NCI-H526 (cell line): Measurements from ENCODE around the gene SCAPER.
"Not testable (repeated sequence)": the region's sequence is repeated elsewhere in the genome, so short reads cannot be mapped to it uniquely, and the experiment has no call there.

Experiments
- DNase-seq, 2 experiments: peaks; one replicate each; lab custom pipeline; 2025; lab: John Stamatoyannopoulos, UW

The SCAPER gene

DNA sequence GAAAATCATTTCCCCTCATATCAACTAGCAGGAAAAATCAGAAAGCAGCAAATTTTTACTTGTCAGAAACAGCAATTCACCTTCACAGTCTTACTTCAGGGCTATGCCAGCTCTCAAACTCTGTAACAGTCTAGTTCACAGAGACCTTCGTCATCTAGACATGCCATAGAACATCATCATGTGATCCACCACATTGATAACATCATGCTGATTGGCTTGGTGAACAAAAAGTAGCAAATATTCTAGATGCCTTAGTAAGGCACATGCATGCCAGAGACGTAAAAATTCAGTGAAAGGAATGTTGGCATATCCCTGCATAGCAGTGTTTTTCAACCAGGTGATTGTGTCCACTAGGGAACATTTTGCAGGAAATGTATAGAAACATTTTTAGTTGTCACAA, 8.6 kb upstream of the SCAPER start:
- DNase-seq: no peak

GRCh38 chr15:76912430-76912829, 7.3 kb upstream of the SCAPER start:
- no peak for DNase-seq

DNA sequence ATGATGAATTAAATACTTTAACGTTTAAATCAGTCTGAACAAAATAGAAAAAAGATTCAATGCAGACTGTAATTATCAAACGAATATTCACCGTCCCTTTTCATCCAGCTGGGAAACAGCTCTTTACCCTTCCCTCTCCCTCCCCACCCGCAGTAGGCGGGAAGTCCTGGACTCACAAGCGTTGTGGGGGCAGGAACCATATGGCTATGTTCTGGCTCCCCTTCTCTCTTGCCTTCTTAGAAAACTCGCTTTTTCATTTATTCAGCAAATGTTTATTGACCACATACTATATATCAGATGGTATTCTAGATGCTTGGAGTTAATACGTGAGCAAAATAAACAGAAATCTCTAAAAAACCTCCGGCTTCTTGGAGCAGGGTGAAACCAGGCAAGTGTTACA, 715 bp upstream of the SCAPER start:
- peak in 1 of 2 experiments; percentile 35 for DNase-seq

GRCh38 chr15:76904461-76905012, 603 bp downstream of the SCAPER start:
- peak in 1 of 2 experiments; percentile 59 for DNase-seq

- DNase-seq: peak; percentile 15 to 49
Measured at GRCh38 chr15:76903251-76903681, 1.9 kb downstream of the SCAPER start.

DNA sequence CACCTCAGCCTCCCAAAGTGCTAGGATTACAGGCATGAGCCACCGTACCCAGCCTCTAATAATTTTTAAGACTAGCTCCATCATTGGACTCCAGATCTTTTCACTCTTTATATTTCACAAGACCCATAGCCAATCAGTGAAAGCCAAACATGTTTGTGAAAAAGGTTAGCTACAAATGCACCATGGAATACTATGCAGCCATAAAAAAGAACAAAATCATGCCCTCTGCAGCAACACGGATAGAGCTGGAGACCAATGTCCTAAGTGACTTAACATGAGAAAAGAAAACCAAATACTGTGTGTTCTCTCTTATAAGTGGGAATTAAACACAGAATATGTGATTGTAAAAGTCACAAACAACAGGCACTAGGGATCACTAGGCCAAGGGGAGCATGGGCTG, 3.2 kb downstream of the SCAPER start:
- DNase-seq: no peak

GRCh38 chr15:76899931-76900310, 5.2 kb downstream of the SCAPER start:
- not testable (repeated sequence) for DNase-seq

- not testable (repeated sequence) for DNase-seq
Measured at GRCh38 chr15:76899176-76899930, 5.8 kb downstream of the SCAPER start.

DNA sequence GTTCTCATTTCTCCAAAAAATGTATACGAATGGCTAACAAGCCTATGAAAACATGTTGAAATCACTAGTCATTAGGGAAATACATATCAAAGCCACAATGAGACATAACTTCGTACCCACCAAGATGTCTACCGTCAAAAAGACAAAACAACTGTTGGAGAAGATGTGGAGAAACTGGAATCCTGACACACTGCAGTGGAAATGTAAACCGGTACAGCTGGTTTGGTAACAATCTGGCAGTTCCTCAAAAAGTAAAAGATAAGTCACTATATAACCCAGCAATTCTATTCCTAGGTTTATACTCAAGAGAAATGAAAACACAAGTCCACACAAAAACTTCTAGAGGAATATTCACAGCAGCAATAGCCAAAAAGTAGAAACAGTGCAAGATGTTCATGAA, 7.0 kb downstream of the SCAPER start:
- no peak for DNase-seq

GRCh38 chr15:76894174-76894573, 11.0 kb downstream of the SCAPER start:
- DNase-seq: no peak

DNA sequence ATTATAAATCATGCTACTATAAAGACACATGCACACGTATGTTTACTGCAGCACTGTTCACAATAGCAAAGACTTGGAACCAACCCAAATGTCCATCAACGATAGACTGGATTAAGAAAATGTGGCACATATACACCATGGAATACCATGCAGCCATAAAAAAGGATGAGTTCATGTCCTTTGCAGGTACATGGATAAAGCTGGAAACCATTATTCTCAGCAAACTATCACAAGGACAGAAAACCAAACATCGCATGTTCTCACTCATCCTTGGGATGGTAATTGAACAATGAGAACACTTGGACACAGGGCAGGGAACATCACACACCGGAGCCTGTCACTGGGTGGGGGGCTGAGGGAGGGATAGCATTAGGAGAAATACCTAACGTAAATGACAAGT, 12.3 kb downstream of the SCAPER start:
- DNase-seq: not testable (repeated sequence)

DNA sequence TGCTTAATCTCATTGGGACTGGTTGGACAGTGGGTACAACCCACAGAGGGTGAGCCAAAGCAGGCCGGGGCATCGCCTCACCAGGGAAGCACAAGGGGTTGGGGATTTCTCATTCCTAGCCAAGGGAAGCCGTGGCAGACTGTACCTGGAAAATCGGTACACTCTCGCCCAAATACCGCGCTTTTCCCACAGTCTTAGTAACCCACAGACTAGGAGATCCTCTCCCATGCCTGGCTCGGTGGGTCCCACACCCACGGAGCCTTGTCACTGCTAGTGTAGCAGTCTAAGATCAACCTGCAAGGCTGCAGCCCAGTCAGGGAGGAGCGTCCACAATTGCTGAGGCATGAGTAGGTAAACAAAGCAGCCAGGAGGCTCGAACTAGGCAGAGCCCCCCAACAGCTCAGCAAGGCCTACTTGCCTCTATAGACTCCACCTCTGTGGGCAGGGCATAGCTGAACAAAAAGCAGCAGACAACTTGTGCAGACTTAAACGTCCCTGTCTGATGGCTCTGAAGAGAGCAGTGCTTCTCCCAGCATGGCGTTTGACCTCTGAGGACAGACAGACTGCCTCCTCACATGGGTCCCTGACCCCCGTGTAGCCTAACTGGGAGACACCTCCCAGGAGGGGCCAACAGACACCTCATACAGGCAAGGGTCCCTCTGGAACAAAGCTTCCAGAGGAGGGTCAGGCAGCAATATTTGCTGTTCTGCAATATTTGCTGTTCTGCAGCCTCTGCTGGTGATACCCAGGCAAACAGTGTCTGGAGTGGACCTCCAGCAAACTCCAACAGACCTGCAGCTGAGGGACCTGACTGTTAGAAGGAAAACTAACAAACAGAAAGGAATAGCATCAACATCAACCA, 17.6 kb downstream of the SCAPER start:
- DNase-seq: not testable (repeated sequence)

DNA sequence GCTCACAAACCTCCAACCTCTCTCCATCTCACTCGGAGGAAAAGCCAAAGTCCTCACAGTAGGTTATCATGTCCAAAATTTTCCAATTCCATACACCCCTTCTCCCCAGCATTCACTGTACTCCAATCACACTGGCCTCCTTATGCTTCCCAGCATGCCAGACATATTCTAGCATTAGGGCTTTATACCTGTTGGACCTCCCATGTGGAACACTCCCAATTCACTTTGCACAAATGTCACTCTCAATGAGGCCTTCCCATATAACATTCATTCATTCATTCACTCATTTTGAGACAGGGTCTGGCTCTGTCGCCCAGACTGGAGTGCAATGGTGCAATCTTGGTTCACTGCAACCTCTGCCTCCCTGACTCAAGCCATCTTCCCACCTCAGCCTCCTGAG, 19.9 kb downstream of the SCAPER start:
- DNase-seq: no peak

GRCh38 chr15:76875911-76876310, 29.2 kb downstream of the SCAPER start:
- DNase-seq: no peak

DNA sequence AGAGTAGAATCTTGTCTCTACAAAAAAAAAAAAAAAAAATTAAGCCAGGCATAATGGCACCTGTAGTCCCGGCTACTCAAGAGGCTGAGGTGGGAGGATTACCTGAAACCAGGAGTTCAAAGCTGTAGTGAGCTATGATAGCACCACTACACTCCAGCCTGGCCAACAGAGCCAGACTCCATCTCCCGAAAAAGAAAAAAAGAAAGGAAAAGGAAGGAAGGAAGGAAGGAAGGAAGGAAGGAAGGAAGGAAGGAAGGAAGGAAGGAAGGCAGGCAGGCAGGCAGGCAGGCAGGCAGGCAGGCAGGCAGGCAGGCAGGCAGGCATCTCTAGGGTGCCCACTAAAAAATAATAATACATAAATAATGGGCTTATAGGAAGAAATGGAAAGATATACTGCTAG, 32.1 kb downstream of the SCAPER start:
- DNase-seq: not testable (repeated sequence)

DNA sequence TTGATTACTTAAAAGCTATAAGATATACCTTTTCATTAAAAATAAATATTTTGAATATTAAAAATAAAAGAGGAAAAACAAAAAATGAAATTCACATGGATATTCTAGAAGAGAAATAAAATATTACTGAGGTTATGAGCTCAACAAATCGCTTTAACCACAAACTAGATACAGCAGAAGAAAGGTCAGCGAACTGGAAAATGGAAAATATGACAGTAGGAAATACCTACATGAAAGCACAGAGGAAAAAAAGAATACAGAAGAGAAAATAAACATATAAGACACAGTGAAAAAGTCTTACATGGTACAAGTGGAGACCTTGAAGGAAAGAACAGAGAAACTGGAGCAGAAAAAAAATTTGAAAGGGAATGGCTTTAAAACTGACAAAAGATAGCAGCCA, 33.2 kb downstream of the SCAPER start:
- no peak for DNase-seq

DNA sequence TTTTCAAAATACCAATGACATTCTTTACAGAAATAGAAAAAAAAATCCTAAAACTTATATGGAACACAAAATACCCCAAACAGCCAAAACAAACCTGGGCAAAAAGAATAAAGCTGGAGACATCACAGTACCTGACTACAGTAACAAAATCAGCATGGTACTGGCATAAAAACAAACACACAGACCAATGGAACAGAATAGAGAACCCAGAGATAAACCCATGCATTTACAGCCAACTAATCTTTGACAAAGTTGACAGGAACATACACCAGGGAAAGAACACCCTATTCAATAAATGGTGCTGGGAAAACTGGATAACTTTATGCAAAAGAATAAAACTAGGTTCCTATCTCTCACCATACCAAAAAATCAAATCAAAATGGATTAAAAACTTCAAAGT, 36.4 kb downstream of the SCAPER start:
- no peak for DNase-seq

DNA sequence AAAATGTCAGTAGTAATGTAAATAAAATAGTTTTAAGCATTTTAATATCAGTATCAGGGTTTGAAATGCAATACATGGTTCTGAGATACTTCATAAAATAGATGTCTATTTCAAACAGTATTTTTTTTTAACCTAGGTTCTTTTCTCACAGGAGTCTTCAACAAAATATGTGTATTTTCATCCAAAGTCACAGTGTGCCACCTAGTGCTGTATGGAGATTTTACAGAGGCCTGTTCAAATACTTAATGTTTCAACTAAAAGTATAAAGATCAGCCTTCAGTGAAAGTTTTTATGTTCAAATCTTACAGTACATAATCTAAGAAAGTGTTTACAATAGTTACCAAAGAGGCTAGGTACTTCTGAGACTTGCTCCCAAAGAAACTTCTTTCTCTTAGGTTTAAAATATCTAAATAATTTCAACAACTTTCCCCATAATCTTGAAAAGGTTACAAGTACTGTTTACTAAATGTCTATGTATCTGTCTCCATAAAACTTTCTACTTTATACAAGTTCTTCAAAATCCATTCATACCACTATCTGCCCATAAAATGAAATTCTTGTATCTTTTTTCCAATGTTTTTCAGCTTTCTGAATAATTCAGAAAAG, 38.3 kb downstream of the SCAPER start:
- peak in 1 of 2 experiments; percentile 47 for DNase-seq

GRCh38 chr15:76866008-76866407, 39.1 kb downstream of the SCAPER start:
- DNase-seq: no peak

- no peak for DNase-seq
Measured at GRCh38 chr15:76865548-76865991, 39.6 kb downstream of the SCAPER start.

DNA sequence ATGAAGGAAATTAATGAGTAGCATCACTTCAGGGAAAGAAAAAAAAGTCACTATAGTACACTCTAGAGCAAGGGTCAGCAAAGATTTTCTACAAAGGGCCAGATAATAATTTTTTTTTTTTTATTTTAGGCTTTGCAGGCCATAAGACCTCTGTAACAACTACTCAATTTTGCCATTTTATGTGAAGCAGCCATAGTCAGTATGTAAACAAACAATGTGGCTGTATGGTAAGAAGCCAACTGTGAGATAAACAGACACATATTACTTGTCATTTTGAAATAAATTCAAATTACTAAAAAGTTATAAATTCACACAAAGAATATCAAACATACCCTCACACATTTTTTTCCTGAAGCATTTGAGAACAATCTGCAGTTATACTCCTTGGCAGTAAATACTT, 40.6 kb downstream of the SCAPER start:
- DNase-seq: no peak

DNA sequence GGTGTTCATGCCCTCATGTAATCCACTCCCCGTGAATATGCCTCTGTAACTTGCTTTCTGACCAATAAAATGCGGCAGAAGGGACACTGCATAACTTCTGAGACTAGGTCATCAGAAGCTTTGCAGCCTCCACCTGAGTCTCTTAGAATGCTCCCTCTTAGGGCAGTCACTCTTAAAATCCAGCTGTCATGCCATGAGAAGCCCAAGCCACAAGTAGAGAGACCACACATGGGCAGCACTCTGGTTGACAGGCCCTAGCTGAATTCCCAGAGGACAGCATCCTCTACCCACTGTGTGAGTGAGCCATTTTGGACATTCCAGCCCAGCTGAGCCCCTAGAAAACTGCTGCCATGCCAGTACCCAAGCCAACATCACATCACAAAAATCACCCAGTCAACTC, 41.4 kb downstream of the SCAPER start:
- no peak for DNase-seq
